HG03571 (cell line): ENCODE measurements around the gene WLS.

Experiments
- ATAC-seq: cut with Tn5 transposase; IDR thresholded peaks from one replicate; pipeline ENCODE4 v1.9.1; 2021; ENCODE audit not compliant: unreplicated experiment

Gene WLS

GRCh38 chr1:68103011-68103545, 129.2 kb downstream of the WLS start:
- ATAC-seq = no peak

DNA sequence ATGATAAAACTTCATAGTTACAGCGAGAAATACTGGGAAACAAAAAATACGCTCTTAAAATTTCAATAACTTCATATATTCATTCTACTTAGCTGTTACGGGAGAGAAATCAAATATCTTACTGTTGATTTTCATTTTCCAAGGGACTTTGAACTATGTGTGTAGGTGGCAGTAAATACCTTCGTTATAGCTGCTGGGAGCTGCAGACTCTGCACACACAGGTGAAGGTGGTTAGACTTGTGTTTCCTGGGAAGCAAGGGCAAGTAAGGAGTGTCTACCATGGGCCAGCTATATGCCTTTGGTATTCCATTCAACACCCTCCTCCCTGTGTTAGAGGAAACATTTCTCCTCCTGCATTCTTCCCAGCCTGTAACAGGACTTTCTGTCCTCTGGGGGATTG, 130.5 kb downstream of the WLS start:
- no peak for ATAC-seq

DNA sequence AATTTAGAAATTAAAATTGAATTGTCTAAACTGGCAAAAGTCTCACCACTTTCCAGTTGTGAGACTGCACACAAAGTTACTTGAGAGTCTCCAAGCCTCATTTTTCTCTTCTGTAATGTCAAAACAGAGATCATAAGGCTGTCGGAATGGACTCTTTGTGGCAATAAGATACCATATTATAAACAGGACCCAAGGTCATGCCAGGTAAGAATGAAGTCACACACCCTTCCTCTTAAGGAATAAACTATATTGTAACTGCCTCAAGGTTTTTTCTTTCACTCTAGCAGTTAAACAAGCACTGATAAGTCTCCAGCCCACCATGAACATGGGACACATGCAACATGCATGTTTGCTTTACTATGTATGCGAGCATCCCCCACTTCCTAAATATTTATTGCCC, 131.8 kb downstream of the WLS start:
- no peak for ATAC-seq

- no peak for ATAC-seq
Observed at GRCh38 chr1:68093737-68094136, 138.6 kb downstream of the WLS start.

DNA sequence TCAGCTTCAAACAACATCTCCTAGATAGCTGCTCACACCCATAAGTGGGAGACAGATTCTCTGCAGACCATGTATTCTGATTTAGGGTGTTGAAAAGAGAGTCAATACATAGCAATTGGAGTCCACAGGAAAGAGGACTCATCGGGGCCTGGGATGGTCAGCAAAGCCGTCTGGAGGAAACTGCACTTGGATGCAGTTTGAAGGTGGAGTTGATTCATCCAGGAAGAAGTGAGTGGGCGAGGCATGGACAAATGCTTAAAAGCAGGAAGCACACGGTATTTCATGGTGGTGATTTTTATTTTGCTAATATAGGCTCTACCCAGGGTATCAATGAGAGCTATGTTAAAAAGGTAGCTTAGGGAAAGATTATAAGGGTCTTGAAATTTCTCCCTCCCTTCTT, 145.1 kb downstream of the WLS start:
- no peak for ATAC-seq

DNA sequence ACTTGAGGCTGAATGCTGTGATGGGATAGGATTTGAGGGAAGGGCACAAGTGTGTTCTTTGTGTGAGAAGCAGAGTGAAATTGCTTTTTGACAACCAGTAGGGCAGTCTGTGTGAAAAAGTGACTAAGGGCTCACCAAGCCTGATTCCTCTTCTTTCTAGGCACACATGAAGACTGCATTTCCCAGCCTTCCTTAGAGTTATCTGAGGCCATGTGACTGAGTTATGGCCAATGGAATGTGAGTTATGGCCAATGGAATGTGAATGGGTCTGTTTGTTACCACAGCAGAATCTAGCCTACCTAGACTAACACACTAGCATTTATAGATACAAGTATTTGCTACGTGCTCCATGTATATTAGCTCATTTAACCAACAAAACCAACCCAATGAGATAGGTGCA, 146.6 kb downstream of the WLS start:
- no peak for ATAC-seq

DNA sequence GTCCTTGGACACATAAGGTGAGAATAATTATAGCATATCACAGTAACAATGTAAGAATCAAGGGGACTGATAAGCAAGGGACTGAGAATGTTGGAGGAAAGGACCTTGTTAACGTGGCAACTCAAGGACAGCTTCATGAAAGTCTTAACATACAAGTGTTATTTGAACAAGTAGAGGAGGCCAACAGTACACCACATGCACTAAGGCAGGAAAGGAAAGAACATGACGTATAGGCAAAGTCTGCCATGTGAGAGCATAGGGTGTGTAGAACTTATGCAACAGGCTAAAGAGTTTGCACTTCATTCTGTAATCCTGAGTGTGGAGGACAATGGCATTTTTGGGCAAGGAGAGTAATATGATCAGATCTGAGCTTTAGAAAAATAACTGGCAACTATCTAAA, 148.6 kb downstream of the WLS start:
- no peak for ATAC-seq

GRCh38 chr1:68081775-68082283, 150.5 kb downstream of the WLS start:
- no peak for ATAC-seq

DNA sequence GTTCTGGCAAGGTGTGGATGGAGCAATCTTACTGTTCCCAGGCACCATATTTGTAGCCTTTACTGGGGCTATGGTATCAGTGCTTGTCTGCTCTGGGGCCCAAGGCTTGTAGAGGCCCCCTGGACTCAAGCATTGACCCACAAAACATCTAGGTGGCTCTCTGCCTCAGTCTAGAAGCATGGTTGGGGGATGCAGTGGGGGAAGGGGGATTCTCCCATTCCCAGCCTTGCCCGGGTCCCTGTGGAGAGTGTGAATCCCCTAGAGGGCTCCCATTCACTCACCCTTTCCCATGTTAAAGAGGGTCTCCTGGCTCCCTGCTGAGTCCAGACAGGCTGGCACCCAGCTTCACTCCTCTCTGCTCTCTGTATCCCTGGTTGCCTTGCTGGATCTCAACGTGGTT, 153.7 kb downstream of the WLS start:
- no peak for ATAC-seq
